A673 (cell line): ENCODE measurements around the gene ITGBL1.

Source experiments
- CTCF ChIP-seq: fragments of 300-800, 200-600 bp; sonication (generic); conservative IDR thresholded peaks from 2 replicates; pipeline ENCODE4 v1.5.1; 2017; ENCODE audit warnings: low read depth, mild to moderate bottlenecking, antibody characterized with exemption, low read length, moderate library complexity, mixed read lengths
- EZH2 ChIP-seq: fragments of 200-600 bp; sonication (generic); IDR thresholded peaks from 2 replicates; pipeline ENCODE4 v1.6.1; 2017; ENCODE audit warnings: borderline replicate concordance, low read depth, mild to moderate bottlenecking, mixed read lengths, antibody characterized with exemption, low read length; ENCODE audit not compliant: poor library complexity, severe bottlenecking

- TF ChIP-seq CTCF: no peak
- no peak for TF ChIP-seq EZH2
These were observed 35.0 kb upstream of the ITGBL1 start for GRCh38 chr13:101417501-101417900.
